GM21367 (cell line): Measurements from ENCODE around the gene YIPF3.
"Not testable (repeated sequence)": the region's sequence is repeated elsewhere in the genome, so short reads cannot be mapped to it uniquely, and the experiment has no call there.

Source experiments
- ATAC-seq: cut with Tn5 transposase; IDR thresholded peaks from one replicate; pipeline ENCODE4 v1.9.1; 2021; ENCODE audit not compliant: unreplicated experiment

YIPF3 gene

DNA sequence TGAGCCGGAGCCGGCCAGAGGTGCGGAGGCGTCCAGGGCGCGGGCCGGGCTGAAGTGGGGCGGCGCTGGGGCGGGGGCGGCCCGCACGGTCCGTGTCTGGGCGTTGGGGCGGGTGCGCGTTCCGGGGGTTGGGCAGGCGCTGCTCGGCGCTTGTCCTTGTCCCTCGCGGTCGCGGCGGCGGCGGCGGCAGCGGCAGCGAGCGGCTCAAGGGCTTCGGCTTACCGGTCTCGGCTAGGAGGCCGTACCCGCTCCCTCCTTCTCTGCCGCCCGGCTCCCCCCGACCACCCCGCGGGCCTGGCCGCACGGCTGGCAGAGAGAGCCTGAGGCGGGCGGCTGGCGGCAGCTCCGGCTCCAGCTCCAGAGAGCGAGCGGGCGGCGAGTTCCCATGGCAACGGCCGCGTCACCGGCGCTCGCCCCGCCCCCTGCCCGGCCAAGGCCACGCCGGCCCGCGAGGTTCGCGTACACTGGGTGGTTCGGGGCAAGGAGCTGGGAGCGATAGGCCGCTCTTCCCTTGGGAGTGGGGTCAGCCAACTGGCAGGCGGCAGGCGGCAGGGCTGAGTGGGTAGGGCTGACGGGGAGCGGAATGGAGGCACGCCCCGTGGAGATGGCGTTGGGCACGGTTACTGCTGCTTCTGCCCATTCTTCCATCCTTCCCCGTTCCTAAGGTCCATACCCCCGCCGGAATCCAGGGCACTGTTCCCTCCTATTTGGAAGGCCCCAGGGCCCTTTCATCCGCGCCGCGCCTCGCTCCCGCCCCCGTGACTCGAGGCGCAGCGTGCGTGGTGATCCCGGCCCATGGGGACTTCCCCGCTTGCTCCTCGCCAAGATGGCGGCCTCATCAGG, 6.5 kb downstream of the YIPF3 start, which contains the start of gene LRRC73:
Gene LRRC73 (minus strand): TSS at position 363 of the 843 bp plus-strand sequence. CDS start 561 bp downstream, outside the sequence.
- ATAC-seq: peak; percentile 44

DNA sequence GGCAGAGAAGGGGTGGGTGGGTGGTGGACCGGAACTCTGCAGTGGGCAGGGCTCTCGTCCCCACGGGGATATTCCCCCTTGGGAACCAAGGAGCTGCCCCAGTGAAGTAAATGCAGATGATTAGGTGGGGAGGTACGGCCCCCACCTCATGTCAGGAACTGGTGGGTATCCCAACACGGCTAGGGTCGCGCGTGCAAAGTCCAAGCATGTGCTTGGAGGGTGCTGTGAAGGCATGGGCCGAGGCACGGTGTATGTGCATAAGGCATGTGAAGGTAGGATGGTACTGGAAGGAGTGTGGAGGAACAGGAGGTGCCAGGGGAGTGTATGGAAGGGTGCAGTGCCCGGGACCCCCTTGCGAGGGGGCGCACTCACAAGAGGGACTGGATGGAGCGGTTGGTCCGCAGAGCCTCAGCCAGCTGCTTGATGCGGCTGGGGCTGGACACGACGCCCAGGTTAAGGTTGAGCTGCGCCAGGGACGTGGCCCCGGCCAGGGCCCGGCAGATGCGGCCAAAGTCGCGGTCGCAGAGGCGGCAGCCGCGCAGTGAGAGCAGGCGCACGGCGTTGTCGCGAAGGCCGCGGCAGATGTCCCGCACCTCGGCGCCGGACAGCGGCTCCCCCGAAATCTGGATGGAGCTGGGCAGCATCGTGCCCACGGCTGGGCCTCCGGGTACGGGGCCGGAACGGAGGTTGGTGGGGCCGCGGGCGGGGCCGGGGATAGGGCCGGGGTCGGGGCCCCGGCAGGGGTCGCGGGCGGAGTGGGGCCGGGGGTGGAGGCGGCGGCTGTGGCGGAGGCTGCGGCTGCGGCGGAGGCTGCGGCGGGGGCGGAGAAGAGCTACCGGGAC, 7.4 kb downstream of the YIPF3 start:
- ATAC-seq: no peak

DNA sequence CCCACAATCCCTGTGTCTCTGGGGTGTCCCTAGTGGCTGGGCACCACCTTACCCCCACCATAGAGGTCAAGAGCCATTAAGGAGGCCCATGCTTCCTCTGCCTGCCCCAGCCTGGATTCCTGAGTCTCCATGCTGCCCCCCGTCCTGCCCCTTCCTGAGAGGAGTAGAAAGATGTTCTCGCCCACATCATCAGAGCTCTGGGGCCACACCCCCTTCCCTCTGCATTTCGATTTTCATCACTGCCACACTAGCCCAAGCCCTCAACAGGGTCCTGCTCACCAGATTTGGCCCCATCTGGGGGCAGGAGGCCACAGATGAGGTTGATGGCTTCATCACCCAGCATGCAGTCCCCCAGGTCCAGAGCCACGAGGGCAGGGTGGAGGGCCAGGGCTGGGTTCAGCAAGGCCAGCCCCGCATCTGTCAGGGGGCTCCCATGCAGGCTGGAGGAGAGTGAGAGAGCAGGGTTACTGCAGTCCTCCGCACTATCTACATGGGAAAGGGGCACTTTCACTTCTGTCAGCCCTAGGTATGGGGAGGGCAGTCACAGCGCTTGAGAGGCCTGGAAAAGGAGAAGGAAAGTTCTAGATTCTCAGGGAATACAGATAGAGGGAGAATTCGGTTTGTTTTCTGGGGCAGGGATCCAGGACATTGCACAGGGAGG, 8.1 kb downstream of the YIPF3 start:
- ATAC-seq: no peak

DNA sequence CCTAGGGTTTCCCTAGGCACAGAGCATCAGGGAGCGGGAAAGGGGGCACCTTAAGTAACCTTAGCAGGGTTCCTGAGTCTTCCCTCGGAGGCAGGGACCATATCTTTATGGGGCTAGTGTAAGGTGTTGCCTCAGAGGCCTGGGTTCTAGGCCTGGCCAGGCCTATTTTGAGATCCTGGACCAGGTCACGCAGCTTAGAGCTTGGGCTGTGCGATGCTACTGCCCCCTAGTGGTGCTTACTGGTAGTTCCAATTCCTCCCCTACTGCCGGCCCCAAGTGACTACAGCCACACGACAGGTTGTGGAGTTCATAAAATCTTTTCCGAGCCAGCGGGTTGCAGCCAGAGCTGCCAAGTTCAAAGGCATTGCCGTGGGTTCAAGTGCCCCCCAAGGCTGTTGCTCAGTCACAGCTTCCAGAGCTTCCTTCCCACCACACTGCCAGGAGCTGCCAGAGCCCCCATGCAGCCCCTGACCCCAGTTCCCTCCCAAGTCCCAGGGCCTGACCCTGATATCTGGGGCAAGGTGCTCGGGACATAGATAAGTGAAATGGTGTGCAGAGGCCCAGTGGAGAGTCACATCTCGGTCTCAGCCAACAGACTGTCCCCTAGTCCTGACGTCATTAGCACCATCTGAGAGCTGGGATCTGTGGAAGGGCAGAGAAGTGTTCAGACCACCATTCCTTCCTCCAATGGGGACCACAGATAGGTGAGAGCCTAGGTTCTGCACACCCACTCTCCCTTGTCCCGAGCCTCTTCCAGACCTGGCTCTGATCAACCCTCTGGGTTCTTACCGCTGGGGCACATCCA, 9.9 kb downstream of the YIPF3 start:
- ATAC-seq: no peak

DNA sequence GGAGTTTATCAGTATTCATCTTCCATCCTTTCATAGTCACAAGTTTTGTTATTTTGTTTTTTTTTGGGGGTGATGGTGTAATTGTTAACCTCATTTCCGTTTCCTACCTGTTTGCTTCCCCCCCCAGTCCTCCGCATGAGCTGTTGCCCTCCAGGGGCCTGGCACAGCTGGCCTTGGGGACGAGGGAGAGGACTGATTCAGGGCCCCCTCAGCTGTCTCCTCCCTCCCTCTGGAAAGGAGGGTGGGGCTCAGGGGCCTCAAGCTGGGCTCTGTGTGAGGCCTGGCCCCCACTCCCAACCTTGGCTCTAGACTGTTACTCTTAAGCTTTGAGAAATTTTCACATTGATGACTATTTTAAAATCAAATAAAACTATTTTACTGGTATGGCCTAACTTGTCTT, 10.6 kb downstream of the YIPF3 start:
- ATAC-seq: no peak

DNA sequence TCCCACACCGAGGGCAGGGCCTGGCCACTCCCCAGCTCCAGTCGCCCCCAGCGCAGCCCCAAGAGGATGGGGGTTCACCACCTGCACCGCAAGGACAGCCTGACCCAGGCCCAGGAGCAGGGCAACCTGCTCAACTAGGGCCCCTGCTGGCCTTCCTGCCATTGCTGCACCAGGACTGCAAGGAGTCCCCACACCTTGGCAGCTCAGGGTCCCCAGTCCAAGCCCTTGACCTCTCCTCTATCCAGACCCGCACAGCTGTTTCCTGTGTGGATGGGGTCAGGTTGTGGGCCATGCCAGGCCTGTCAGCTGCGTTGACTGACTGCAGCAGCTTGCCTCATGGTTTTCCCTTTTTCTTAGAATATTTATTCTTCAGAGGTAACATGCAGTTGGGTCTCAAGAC, 11.0 kb downstream of the YIPF3 start:
- no peak for ATAC-seq

DNA sequence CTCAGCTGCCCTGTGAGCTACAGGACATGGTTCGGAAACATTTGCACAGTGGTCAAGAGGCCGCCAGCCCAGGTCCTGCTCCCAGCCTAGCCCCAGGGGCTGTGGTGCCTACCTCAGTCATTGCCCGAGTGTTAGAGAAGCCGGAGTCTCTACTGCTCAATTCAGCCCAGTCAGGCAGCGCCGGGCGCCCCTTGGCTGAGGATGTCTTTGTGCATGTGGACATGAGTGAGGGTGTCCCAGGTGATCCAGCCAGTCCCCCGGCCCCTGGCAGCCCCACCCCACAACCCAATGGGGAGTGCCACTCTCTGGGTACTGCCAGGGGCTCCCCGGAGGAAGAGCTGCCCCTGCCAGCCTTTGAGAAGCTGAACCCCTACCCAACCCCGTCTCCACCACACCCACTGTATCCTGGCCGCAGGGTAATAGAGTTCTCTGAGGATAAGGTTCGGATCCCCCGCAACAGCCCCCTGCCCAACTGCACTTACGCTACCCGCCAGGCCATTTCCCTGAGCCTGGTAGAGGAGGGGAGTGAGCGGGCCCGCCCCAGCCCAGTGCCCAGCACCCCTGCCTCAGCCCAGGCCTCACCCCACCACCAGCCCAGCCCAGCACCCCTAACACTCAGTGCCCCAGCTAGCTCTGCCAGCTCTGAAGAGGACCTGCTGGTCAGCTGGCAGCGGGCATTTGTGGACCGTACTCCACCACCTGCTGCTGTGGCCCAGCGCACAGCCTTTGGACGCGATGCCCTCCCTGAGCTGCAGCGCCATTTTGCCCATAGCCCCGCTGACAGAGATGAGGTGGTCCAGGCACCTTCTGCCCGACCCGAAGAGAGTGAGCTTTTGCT, 11.8 kb downstream of the YIPF3 start:
- no peak for ATAC-seq

DNA sequence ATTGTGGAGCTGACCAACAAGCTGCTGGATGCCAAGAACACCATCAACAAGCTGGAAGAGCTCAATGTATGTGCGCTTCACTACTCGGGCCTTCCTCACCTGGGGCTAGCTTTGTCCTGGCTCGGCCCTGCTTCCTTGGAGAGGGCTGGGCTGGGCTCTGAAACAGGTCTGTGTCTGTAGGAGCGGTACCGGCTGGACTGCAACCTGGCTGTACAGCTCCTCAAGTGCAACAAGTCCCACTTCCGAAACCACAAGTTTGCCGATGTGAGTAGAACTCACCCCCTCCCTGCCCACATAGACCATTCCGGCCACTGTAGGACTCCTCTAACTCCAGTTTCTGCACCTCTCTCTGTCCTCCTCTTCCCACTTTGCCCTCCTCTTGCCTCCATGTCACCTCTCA, 13.3 kb downstream of the YIPF3 start:
- no peak for ATAC-seq

DNA sequence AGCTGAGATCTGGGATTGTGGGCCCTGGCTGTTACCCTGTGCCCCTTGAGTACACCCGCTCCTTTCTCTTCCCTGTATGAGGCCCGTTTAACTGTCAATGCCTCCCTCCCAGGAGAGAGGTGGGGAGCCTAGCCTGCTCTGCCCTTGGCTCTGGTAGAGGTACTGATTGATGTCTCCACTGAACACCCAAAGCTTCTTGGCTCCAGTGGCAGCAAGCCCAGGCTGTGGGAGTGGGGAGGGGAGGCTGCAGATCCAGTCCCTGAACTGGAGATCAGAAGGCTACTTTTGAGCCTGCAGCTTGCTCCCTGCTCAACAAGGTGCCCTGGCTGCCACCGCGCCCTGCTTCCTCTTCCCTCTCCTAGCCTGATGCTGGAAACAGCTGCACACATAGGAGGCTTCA, 14.1 kb downstream of the YIPF3 start:
- ATAC-seq: no peak

DNA sequence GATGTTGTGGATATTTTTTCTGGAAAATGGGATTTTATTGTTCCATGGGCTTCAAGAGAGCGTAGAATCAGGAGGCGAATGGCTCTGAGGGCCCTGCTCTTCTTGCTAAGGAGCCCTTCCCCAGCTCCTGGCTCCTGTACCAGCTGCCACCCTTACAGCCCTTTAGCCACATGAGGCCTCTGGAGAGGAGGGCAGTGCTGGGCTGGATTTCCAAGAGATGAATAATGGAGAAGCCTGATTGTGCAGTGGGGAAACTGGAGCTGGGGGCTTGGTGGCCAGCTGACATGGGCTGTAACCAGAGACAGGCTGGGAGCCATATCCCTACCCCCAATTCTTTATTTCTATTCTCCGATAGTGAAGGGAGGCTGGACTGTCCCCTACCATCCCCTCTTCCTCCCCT, 15.8 kb downstream of the YIPF3 start:
- ATAC-seq: no peak

DNA sequence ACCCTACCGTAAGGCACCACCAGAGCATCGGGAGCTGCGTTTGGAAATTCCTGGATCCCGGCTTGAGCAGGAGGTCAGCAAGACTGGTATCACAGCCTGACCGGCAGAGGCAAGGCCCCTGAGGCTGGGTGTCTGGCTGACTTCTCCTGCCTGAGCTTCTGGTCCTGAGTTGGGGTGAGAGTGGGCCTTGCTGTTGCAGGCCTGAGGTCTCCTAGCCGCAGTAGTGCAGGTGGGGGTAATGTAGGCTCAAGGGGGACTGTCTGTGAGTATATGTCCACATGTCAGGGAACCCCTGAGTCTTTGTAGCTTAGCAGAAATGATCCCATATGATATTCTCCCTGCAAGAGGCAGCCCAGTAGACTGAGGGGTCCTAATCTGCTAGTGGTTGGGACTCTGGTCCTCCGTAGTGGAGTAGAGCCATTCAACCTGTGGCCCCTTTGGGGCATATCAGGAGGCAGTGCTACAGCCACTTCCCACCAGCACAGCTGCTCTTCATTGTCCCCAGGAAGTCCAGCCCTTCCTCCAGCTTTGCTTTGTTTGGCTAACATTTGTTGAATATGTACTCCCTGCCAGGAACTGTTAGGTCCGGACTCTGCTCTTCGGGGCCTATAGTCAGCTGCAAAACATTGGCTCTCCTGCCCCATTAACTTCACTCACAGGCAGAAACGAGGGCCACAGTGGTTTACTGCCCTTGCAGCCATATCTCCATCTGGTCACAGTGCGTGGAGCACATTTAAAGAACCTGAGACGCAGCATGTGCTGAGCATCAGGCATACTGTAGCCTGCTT, 17.5 kb downstream of the YIPF3 start:
- ATAC-seq: no peak

DNA sequence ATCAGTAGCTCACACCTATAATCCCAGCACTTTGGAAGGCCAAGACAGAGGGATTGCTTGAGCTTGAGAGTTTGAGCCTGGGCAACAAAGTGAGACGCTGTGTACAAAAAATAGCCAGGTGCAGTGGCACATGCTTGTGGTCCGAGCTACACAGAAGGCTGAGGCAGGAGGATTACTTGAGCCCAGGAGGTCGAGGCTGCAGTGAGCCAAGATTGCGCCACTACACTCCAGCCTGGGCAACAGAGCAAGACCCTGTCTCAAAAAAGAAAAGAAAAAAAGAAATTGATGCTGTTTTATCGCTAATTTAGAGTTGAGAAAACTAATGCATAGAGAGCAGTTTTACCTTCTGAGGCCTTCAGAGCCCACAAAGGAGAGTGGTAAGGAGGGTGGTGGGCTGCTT, 18.4 kb downstream of the YIPF3 start:
- not testable (repeated sequence) for ATAC-seq

DNA sequence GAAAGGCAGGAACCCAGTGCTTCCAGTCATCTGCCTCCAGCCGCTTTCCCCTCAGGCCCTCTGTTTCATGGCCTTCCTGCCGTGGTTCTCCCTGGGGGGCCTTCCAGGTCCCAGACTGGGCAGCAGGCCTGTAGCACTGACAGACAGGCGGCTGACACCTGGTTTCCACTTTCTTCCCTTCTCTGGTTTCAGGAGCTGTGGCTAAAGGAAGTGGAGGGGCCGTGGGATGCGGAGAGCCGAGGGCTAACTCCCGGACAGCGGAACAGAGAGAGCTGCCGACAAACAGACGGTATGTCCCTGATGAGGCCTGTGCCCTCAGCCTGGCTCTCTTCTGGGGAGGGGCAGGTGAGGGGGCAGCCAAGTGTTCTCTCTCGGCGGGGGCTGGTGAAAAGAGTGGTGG, 19.0 kb downstream of the YIPF3 start:
- ATAC-seq: no peak

DNA sequence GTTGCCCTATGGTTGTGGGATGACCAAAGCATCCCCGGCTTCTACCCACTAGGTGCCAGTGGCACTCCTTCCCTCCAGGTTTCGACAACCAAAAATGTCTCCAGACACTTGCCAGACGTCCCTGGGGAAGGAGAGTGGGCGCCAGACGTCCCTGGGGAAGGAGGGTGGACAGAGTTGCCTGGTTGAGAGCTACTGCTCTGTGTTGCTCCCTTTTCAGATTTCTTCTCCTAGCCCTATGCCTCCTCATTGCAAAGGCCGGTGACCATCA, 19.7 kb downstream of the YIPF3 start:
- no peak for ATAC-seq

DNA sequence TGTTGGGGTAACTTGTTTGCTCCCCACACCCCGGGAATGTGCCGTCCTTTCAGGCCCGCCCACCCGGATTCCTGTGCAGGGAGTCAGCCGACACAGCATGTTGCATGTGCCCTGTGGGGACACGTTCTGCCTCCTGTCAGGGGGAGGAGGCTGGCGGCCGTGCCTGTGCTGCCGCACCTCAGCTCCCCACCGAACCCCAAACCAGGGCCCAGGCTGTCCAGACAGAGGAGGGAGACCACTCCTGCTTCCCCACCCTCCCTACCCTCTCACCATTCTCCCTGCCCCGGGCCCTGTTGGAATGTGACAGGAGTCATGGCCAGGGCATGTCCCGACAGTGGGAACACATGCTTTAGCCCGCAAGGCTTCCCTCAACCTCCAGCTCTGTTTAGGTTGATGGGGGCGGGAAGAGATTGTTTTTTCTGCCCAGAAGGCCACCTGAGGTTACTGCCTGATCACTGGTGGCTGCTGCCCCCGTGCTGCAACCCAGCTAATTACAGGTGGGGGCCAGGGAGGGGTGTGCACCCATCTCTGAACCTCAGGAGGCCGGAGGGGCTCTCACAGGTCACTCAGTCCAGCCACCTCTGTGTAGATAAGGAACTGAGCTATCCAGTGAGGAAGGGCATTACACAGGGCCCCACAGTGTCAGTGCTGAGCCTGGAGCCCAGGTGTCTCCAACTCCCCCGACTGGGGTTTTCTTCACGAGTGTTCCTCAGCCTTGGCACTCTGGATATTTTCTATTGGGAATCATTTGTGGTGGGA, 20.2 kb downstream of the YIPF3 start:
- no peak for ATAC-seq

DNA sequence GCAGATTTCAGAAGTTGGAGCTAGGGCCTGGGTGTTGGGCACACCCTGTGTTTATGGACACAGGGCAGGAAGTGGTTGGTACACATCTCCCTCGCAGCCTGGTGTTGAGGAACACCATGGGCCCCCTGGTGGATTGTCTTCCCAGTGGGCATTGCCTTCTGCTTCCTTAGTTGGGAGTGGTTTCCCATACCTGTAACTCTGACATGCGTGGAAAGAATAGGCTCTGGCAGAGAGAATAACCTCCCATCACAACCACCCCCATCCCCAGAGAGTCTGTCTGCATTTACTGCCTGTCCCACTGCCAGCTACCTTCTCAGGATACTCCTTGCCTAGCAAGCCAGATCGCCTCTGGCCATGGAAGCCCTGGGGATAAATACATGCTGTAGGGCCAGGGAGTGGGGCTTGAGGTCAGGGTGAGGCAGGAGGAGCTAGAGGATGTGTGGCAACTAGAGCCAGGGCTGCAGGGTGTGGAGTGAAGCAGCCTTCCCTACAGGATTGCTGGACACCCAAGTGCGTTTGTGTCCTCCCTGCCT, 21.3 kb downstream of the YIPF3 start:
- no peak for ATAC-seq

DNA sequence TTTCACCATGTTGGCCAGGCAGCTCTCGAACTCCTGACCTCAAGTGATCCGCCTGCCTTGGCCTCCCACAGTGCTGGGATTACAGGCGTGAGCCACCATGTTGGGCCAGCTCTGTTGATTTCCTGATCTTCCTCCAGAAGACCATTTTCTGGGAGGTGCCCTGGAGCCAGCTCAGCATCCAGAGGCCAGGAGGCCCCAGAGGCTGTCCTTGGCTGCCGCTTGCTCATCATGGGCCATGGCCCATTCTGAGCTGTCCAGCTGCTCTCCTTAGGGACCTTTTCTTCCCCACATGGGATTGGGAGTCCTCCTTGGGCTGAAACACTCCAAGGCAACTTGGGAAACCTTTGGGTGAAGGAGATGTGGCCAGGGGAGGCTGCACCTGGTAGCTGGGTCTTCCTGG, 22.0 kb downstream of the YIPF3 start:
- ATAC-seq: no peak

DNA sequence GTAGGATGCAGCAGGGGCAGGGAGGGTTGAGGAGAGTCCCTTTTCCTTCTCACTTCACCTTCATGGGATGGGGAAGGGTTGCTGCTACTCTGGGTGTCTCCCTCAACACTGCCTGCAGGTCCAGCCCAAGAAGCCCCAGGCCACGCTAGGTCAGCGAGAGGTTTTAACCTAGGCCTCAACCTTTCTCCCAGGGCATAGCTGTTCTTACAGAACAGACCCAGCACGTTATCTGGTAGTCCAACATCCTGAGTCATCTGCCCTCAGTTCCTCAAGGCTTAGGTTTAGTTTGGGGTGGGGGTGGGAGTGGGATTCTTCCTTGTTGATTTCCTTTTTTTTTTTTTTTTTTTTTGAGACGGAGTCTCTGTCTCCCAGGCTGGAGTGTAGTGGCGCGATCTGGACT, 22.4 kb downstream of the YIPF3 start:
- ATAC-seq: no peak
